Measurements from ENCODE around the gene LSM3. TPM values are rescaled to one million over a fixed set of nuclear protein-coding genes. Genes with fewer than 3 reads are reported as not detected.

Gene LSM3
- total RNA-seq, 1 experiment from 2014 or later: 11.9 TPM

DNA sequence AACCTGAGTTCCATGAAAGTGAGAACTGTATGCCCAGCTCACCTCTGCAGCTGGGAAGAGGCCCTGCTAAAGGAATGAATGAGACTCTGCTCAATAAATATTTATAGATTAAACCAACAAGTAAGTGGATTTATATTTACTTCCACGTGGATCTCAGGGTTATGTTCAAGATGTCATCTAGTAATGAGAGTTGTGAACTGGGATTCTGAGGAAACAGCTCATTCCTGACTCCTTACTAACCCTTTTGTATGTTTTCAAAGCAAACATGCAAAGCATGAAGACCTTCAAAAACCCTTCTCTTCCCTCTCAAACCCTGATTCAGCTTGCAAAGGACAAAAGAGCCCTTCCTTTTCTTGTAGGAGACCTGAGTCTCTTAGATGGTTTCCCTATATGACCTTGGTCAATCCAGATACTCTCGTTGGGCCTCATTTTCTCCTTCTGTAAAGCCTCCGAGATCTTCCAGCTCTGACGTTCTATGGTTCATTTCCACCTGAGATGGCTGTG lies 53.4 kb downstream of the LSM3 start:
- CTCF ChIA-PET: no interaction called here

DNA sequence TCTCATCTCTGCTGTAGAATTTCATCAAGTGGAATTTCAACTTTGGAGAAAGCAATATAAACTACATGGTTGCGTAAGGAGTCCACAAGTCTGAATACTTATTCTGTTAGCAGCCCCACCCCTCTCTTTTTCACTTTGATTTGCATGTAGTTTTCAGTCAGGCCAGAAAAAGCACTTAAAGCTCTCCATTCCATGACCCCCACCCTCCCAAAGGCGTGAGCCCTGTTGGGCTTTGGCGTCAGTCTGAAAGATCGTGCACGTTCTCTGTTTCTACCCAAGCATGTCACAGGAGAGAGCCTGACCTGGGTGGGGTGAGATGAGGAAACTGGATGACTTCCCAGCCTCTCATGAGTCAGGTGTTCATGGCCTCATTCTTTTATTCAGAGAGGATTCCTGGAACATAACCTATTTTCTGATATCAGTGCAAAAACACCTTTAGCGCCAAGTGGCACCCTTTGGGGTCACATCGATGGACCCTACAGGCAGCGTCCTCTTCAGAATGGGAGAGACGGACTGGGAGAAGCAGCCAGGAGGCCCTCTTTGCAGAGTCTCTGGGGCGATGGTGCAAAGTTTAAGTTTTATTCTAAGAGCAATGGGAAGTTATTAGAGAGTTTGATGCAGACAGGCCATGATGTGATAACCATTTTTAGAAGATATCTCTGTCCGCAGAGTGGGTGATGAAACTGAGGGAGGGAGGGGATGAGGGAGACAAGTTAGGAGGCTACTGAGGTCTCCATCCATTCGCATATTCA lies 55.8 kb downstream of the LSM3 start:
- no peak for TF ChIP-seq SIN3A (IDR thresholded peaks at IDR 0.05; ENCODE audit: borderline replicate concordance, insufficient read depth, low read depth, low read length)
- TF ChIP-seq, protein P1, sequence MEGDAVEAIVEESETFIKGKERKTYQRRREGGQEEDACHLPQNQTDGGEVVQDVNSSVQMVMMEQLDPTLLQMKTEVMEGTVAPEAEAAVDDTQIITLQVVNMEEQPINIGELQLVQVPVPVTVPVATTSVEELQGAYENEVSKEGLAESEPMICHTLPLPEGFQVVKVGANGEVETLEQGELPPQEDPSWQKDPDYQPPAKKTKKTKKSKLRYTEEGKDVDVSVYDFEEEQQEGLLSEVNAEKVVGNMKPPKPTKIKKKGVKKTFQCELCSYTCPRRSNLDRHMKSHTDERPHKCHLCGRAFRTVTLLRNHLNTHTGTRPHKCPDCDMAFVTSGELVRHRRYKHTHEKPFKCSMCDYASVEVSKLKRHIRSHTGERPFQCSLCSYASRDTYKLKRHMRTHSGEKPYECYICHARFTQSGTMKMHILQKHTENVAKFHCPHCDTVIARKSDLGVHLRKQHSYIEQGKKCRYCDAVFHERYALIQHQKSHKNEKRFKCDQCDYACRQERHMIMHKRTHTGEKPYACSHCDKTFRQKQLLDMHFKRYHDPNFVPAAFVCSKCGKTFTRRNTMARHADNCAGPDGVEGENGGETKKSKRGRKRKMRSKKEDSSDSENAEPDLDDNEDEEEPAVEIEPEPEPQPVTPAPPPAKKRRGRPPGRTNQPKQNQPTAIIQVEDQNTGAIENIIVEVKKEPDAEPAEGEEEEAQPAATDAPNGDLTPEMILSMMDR (IDR thresholded peaks at IDR 0.05): no peak
- no peak for TF ChIP-seq TCF7L2 (IDR thresholded peaks at IDR 0.05; ENCODE audit: low read depth, low read length)
- TF ChIP-seq, protein P2, sequence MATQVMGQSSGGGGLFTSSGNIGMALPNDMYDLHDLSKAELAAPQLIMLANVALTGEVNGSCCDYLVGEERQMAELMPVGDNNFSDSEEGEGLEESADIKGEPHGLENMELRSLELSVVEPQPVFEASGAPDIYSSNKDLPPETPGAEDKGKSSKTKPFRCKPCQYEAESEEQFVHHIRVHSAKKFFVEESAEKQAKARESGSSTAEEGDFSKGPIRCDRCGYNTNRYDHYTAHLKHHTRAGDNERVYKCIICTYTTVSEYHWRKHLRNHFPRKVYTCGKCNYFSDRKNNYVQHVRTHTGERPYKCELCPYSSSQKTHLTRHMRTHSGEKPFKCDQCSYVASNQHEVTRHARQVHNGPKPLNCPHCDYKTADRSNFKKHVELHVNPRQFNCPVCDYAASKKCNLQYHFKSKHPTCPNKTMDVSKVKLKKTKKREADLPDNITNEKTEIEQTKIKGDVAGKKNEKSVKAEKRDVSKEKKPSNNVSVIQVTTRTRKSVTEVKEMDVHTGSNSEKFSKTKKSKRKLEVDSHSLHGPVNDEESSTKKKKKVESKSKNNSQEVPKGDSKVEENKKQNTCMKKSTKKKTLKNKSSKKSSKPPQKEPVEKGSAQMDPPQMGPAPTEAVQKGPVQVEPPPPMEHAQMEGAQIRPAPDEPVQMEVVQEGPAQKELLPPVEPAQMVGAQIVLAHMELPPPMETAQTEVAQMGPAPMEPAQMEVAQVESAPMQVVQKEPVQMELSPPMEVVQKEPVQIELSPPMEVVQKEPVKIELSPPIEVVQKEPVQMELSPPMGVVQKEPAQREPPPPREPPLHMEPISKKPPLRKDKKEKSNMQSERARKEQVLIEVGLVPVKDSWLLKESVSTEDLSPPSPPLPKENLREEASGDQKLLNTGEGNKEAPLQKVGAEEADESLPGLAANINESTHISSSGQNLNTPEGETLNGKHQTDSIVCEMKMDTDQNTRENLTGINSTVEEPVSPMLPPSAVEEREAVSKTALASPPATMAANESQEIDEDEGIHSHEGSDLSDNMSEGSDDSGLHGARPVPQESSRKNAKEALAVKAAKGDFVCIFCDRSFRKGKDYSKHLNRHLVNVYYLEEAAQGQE (IDR thresholded peaks at IDR 0.05; ENCODE audit: insufficient read depth in 1 of 2, low read depth in 2 of 2, low read length in 1 of 2): no peak
- no peak for TF ChIP-seq POLR2AphosphoS5 (IDR thresholded peaks at IDR 0.05; ENCODE audit: low read depth, low read length)
- CTCF ChIA-PET: interaction anchor here (1.6 kb wide), 1 partner anchor 31 kb away, joined by 4 read pairs; no protein-coding TSS in a partner anchor
- H3K27ac ChIP-seq (ENCODE audit: low read length): peak overlapping the region; percentile 12; the same call in 1 of the 2 replicates

More for the DNA sequence above, 53.4 kb downstream of the LSM3 start:
- no peak for TF ChIP-seq SIN3A (IDR thresholded peaks at IDR 0.05; ENCODE audit: borderline replicate concordance, insufficient read depth, low read depth, low read length)
- no peak for TF ChIP-seq POLR2AphosphoS5 (IDR thresholded peaks at IDR 0.05; ENCODE audit: low read depth, low read length)
- TF ChIP-seq, protein P2 (IDR thresholded peaks at IDR 0.05; ENCODE audit: insufficient read depth in 1 of 2, low read depth in 2 of 2, low read length in 1 of 2): no peak
- TF ChIP-seq TCF7L2 (IDR thresholded peaks at IDR 0.05; ENCODE audit: low read depth, low read length): no peak
- TF ChIP-seq, protein P1 (IDR thresholded peaks at IDR 0.05): no peak
- Histone ChIP-seq H3K27ac (ENCODE audit: low read length) (peak overlapping the region; percentile 29; the same call in 1 of the 2 replicates), H3K27me3 (ENCODE audit: control insufficient read depth, insufficient read depth, low read length) (no peaks in the 10 kb centered on the region), H3K9me3 (ENCODE audit: control insufficient read depth, insufficient read depth, low read depth, low read length) (no peaks in the 10 kb centered on the region), H3K4me3 (ENCODE audit: low read depth in 2 of 2, low read length in 2 of 2) (no peak overlapping the region), H3K4me1 (ENCODE audit: control insufficient read depth, insufficient read depth, low read length) (no peaks in the 10 kb centered on the region; the same call in 1 of the 2 replicates), H3K36me3 (ENCODE audit: control insufficient read depth, insufficient read depth, low read length) (no peaks in the 10 kb centered on the region)
- ATAC-seq (no peak), DNase-seq (ENCODE audit: low read depth, low spot score) (no peak)
- intact Hi-C loops (cut with micrococcal nuclease; ENCODE audit: unreplicated experiment): no loop called here
- no TSS peak for BruUV-seq (replicated peaks)
- in situ Hi-C loops (cut with HindIII; ENCODE audit: low pct_unique_long_range_greater_than_20kb, low sequenced_read_pairs): no loop called here
- POLR2A ChIA-PET: no interaction called here

More for the DNA sequence above, 55.8 kb downstream of the LSM3 start:
- Histone ChIP-seq H3K4me1 (ENCODE audit: control insufficient read depth, insufficient read depth, low read length) (no peaks in the 10 kb centered on the region; the same call in 1 of the 2 replicates), H3K36me3 (ENCODE audit: control insufficient read depth, insufficient read depth, low read length) (no peaks in the 10 kb centered on the region), H3K9me3 (ENCODE audit: control insufficient read depth, insufficient read depth, low read depth, low read length) (no peaks in the 10 kb centered on the region), H3K4me3 (ENCODE audit: low read depth in 2 of 2, low read length in 2 of 2) (no peak overlapping the region), H3K27me3 (ENCODE audit: control insufficient read depth, insufficient read depth, low read length) (no peaks in the 10 kb centered on the region)
- POLR2A ChIA-PET: no interaction called here
- ATAC-seq (no peak), DNase-seq (ENCODE audit: low read depth, low spot score) (no peak)
- intact Hi-C loops (cut with micrococcal nuclease; ENCODE audit: unreplicated experiment): no loop called here
- BruUV-seq (replicated peaks): no TSS peak
- in situ Hi-C loops (cut with HindIII; ENCODE audit: low pct_unique_long_range_greater_than_20kb, low sequenced_read_pairs): no loop called here
